Upper lobe of right lung (tissue), 1 donor: ENCODE measurements around the gene PLRG1. TPM values are rescaled to one million over a fixed set of nuclear protein-coding genes. Genes with fewer than 3 reads are reported as not detected.
"Not testable (repeated sequence)": the region's sequence is repeated elsewhere in the genome, so short reads cannot be mapped to it uniquely, and the experiment has no call there.

Experiments used
- ATAC-seq: fragments of 200-7000 bp; cut with Tn5 transposase; one replicate; pipeline ENCODE4 v1.9.1; 2020; ENCODE audit warnings: mild to moderate bottlenecking, moderate library complexity
- DNase-seq: peaks from one replicate; pipeline ENCODE4 v3.0.0-alpha.2; 2020
- H3K27ac ChIP-seq: fragments of 200-600 bp; one replicate; pipeline ENCODE4 v1.8.0; 2022
- H3K27me3 ChIP-seq: fragments of 200-600 bp; one replicate; pipeline ENCODE4 v1.8.0; 2022; ENCODE audit warnings: mild to moderate bottlenecking
- H3K36me3 ChIP-seq: fragments of 200-600 bp; one replicate; pipeline ENCODE4 v1.8.0; 2022
- H3K4me1 ChIP-seq: fragments of 200-600 bp; one replicate; pipeline ENCODE4 v1.8.0; 2022
- H3K4me3 ChIP-seq: fragments of 200-600 bp; one replicate; pipeline ENCODE4 v1.8.0; 2022; ENCODE audit warnings: mild to moderate bottlenecking
- H3K9me3 ChIP-seq: fragments of 200-600 bp; one replicate; pipeline ENCODE4 v1.8.0; 2022
- CTCF ChIP-seq: fragments of 200-600 bp; IDR thresholded peaks from one replicate; pipeline ENCODE4 v1.8.0; 2022; ENCODE audit warnings: antibody characterized with exemption
- intact Hi-C: fragments of 100-400 bp; cut with DNase I; formaldehyde crosslinking; loops from one replicate; pipeline ENCODE4 v1.11.0; 2022
- long read RNA-seq: library from polyadenylated mRNA; unstranded; transcript quantifications from one replicate; pipeline ENCODE4 v2.0.0, GENCODE V29; 2021
- total RNA-seq: library from RNA; stranded (reverse); fragmentation: NEBNext Ultra II Directional; extraction: Animal tissue kit (Norgen Biotek cat#: 25700); gene quantifications from one replicate; pipeline ENCODE4 v1.2.1, GENCODE V29; 2021
- donor health status: DM: no; HTN: yes; CAD: no; lungs with severe emphysema.

PLRG1 gene
- total RNA-seq = 68.8 TPM
- long read RNA-seq, transcript PLRG1-202 (15 exons, 3,351 nt) = major isoform, 39 of 49 reads
- long read RNA-seq, partial matches to known transcripts = 0 of 49 reads
- long read RNA-seq, other reads (novel, unspliced or antisense) = 9 of 49 reads

GRCh38 chr4:154549894-154550790, at the start of gene PLRG1:
TSS of gene PLRG1 (minus strand) at chr4:154550400. CDS start at chr4:154550308, 92 bp downstream.
- Histone ChIP-seq H3K27ac (peak within 1 kb of the TSS; percentile 80), H3K36me3 (peaks cover 27% of the 10 kb centered on the region), H3K4me1 (peaks cover 19% of the 10 kb centered on the region), H3K4me3 (peak within 1 kb of the TSS; percentile 68), H3K27me3 (no peaks in the 10 kb centered on the region), H3K9me3 (no peaks in the 10 kb centered on the region)
- ATAC-seq (peak; percentile 99), DNase-seq (peak; percentile 98)
- intact Hi-C loops = loop anchor here (10.0 kb wide), 1 partner anchor 75 kb away; no protein-coding TSS in a partner anchor
- TF ChIP-seq CTCF = peak; percentile 16

GRCh38 chr4:154597798-154598774, 47.9 kb upstream of the PLRG1 start:
- H3K4me1 ChIP-seq = no peaks in the 10 kb centered on the region
- no peaks in the 10 kb centered on the region for H3K9me3 ChIP-seq
- no peak for TF ChIP-seq CTCF
- H3K36me3 ChIP-seq = no peaks in the 10 kb centered on the region
- DNase-seq (no peak), ATAC-seq (no peak)
- no peak overlapping the region for H3K27ac ChIP-seq
- no peak overlapping the region for H3K4me3 ChIP-seq
- no peaks in the 10 kb centered on the region for H3K27me3 ChIP-seq
- intact Hi-C loops = no loop called here

- H3K27ac ChIP-seq, DNase-seq, H3K4me1 ChIP-seq, intact Hi-C loops, ATAC-seq, H3K4me3 ChIP-seq, H3K9me3 ChIP-seq, H3K27me3 ChIP-seq, H3K36me3 ChIP-seq: not testable (repeated sequence)
Measured at GRCh38 chr4:154597281-154597680, 47.1 kb upstream of the PLRG1 start.

DNA sequence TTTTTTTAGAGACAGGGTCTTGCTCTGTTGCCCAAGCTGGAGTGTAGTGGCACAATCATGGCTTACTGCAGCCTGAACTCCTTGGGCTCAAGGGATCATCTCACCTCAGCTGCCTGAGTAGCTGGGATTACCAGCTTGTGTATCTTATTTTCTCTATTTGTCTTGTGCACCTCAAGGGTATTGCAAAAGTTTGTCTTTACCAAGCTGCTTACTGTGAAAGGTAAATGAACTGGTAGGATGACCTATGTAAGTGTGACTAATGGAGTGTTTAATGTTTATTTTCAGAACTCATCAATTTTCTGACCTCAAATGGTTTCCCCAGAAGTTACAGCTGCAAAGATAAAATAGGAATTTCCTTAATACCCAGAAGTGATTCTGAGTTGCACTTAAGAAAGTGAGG, 45.6 kb upstream of the PLRG1 start:
- ATAC-seq (no peak), DNase-seq (no peak)
- Histone ChIP-seq H3K4me3 (no peak overlapping the region), H3K9me3 (no peaks in the 10 kb centered on the region), H3K27me3 (no peaks in the 10 kb centered on the region), H3K27ac (no peak overlapping the region), H3K4me1 (no peaks in the 10 kb centered on the region), H3K36me3 (no peaks in the 10 kb centered on the region)
- intact Hi-C loops = no loop called here
- no peak for TF ChIP-seq CTCF

DNA sequence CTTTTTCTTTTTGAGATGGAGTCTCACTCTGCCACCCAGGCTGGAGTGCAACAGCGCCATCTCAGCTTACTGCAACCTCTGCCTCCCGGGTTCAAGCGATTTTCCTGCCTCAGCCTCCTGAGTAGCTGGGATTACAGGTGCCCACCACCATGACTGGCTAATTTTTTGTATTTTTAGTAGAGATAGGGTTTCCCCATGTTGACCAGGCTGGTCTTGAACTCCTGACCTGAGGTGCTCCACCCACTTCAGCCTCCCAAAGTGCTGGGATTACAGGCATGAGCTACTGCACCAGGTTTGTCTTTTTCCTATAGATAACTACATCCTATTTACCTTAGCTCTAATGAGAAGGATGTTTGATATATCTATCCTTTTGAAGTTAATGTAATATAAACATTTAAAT, 44.1 kb upstream of the PLRG1 start:
- intact Hi-C loops, H3K27ac ChIP-seq, H3K4me3 ChIP-seq, H3K36me3 ChIP-seq, H3K4me1 ChIP-seq, H3K9me3 ChIP-seq, DNase-seq, H3K27me3 ChIP-seq, ATAC-seq: not testable (repeated sequence)

GRCh38 chr4:154593868-154594267, 43.7 kb upstream of the PLRG1 start:
- DNase-seq (no peak), ATAC-seq (no peak)
- Histone ChIP-seq H3K27ac (no peak overlapping the region), H3K4me1 (no peaks in the 10 kb centered on the region), H3K27me3 (no peaks in the 10 kb centered on the region), H3K4me3 (no peak overlapping the region), H3K36me3 (no peaks in the 10 kb centered on the region), H3K9me3 (no peaks in the 10 kb centered on the region)
- no peak for TF ChIP-seq CTCF
- intact Hi-C loops = no loop called here
